ENCODE results near the gene INAVA. TPM values are rescaled to one million over a fixed set of nuclear protein-coding genes. Genes with fewer than 3 reads are reported as not detected.

INAVA gene
- total RNA-seq, 1 experiment from 2014 or later: 36.8 TPM

GRCh38 chr1:200869753-200870391 lies 24.8 kb upstream of the INAVA start:
- H3K4ac ChIP-seq (ENCODE audit: low read depth, low read length): no peak overlapping the region
- no peaks in the 10 kb centered on the region for H3K27me3 Mint-ChIP-seq (ENCODE audit: low read depth)
- no peak overlapping the region for H2AK5ac ChIP-seq (ENCODE audit: insufficient read length, low read length)
- no peak overlapping the region for H2BK12ac ChIP-seq (ENCODE audit: insufficient read length, low read depth, low read length)
- TF ChIP-seq CTCF (conservative IDR thresholded peaks at IDR 0.05): no peak
- no peak overlapping the region for H3K14ac ChIP-seq (ENCODE audit: insufficient read depth, low read length)
- H3K36me3 Mint-ChIP-seq (ENCODE audit: insufficient read depth in 1 of 3, low read depth in 3 of 3): no peaks in the 10 kb centered on the region; a peak in 1 of 7 replicates
- H4K91ac ChIP-seq (ENCODE audit: insufficient read length, low read depth, low read length): no peak overlapping the region
- no peak overlapping the region for H2BK5ac ChIP-seq (ENCODE audit: insufficient read length, low read length)
- WGBS (ENCODE audit: extremely low coverage, insufficient read length, low lambda C conversion rate): no CpG with 5 or more reads among the region's 9 CpGs
- H4K8ac ChIP-seq (replicated peaks; ENCODE audit: insufficient read length, low read depth, low read length): no peak overlapping the region
- H2AFZ ChIP-seq (ENCODE audit: low read length): no peak overlapping the region
- no peak overlapping the region for H3K18ac ChIP-seq (ENCODE audit: insufficient read length, low read depth, low read length)
- no peaks in the 10 kb centered on the region for H3K23me2 ChIP-seq (ENCODE audit: insufficient read length, low read depth, low read length, poor library complexity, severe bottlenecking)
- no peaks in the 10 kb centered on the region for H3K79me1 ChIP-seq (ENCODE audit: insufficient read depth, low read depth, low read length, poor library complexity, severe bottlenecking)
- no peak overlapping the region for H3K4me3 Mint-ChIP-seq
- H3K79me2 ChIP-seq (ENCODE audit: insufficient read depth, low read length): no peaks in the 10 kb centered on the region
- no peak overlapping the region for H3K27ac Mint-ChIP-seq
- H3K56ac ChIP-seq (ENCODE audit: insufficient read length, low read depth, low read length): no peak overlapping the region
- no peak overlapping the region for H3K4me2 ChIP-seq (ENCODE audit: insufficient read depth, insufficient read length, low read length)
- no peak overlapping the region for H3K23ac ChIP-seq (ENCODE audit: insufficient read length, low read depth, low read length)
- H2BK15ac ChIP-seq (ENCODE audit: low read depth, low read length): no peak overlapping the region
- no peak overlapping the region for H4K5ac ChIP-seq (ENCODE audit: insufficient read length, low read depth, low read length)
- H2BK20ac ChIP-seq (ENCODE audit: low read depth, low read length, poor library complexity, severe bottlenecking): no peak overlapping the region
- H4K20me1 ChIP-seq (ENCODE audit: control insufficient read depth, insufficient read depth, insufficient read length): no peaks in the 10 kb centered on the region
- peaks cover 10 to 17% of the 10 kb centered on the region in 2 experiments for H3K4me1 Mint-ChIP-seq
- H3K9me3 Mint-ChIP-seq: no peaks in the 10 kb centered on the region
- H3K27ac ChIP-seq (ENCODE audit: insufficient read length, low read depth, low read length): no peak overlapping the region
- H3T11ph ChIP-seq (ENCODE audit: low read length): no peak overlapping the region
- H2BK120ac ChIP-seq (ENCODE audit: low read depth, low read length, poor library complexity, severe bottlenecking): no peak overlapping the region
- H3K4me1 ChIP-seq (ENCODE audit: insufficient read depth, low read length): no peaks in the 10 kb centered on the region
- no peak overlapping the region for H3K9ac ChIP-seq (ENCODE audit: extremely low read depth, insufficient read length, low read length)
- DNase-seq: no peak
- no peaks in the 10 kb centered on the region for H3K9me3 ChIP-seq (ENCODE audit: control insufficient read depth, low read depth, low read length)
- H3K27me3 ChIP-seq (ENCODE audit: insufficient read depth, low read length): no peaks in the 10 kb centered on the region

Data from H9 (cell line).